Measurements from ENCODE around the gene INTS14.
"Not testable (repeated sequence)": the region's sequence is repeated elsewhere in the genome, so short reads cannot be mapped to it uniquely, and the experiment has no call there.

The INTS14 gene

GRCh38 chr15:65578904-65579728, 31.8 kb downstream of the INTS14 start:
- ATAC-seq: no peak

GRCh38 chr15:65577129-65577996, 33.6 kb downstream of the INTS14 start:
- no peak for ATAC-seq

DNA sequence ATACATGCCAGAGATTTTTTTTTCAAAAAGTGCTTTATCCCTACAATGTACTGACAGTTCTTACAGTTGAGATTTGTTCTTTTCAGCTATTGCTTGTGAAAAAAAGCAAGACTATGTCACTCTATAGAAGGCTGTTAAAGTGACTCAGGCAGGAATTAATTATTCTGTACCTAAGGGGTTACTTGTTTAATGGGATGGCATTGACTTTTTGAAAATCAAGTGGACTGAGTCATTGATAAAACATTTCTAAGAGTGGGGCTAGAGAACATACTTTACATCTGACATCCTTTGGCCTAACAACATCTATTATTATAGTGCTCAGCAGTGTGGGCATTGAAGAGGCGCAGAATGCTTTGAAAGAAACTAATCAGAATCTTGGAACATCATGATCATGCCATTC, 34.3 kb downstream of the INTS14 start:
- no peak for ATAC-seq

DNA sequence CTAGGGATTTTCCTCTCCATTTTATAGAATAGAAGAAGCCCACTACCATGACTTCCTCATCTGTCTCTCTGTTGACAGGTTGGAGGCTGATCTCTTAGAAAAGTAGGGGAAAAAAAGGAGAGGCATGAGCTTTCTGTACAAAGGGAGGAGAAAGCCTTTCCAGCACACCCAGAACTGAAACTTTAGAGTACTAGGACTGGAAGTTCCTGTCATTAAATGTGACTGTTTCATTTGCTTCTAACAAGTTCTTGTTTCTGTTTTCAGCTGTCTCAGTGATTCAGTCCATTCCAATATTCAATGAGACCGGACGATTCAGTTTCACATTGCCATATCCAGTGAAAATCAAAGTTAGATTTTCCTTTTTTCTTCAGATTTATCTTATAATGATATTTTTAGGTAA, 39.0 kb downstream of the INTS14 start:
- no peak for ATAC-seq

DNA sequence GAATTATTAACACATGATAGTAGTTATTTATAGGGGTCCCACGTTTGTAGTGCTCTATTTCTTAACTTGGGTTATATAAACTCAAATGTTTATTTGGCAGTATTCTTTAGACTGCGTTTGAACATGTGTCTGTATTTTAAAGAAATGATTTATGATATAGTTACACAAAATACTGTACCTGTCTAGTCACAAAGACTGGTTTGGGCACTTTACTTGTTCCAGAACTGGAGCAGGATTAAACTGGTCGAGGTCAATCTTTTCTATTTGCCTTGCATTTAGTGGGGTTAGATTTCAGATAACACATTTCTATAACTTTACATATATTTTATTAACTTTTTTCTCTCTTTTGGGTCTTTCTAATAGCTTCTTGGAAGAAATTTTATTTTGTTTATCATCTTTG, 41.2 kb downstream of the INTS14 start:
- ATAC-seq: no peak

DNA sequence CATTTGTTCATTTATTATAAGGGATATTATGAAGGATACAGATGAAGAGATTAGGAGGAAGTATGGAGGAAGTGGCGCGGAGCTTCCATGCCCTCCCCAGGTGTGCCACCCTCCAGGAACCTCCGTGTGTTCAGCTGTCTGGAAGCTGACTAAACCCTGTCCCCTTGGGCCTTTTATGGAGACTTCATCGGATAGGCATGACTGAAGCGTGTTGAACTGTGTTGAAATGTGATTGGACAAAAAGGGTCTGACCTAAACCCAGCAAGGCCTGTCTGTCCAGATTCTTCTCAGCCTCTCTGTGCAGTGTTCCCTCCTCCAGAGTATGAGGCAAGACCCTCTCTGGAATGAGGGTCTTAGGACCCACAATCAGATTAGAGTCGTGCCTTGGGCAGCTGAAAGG, 49.0 kb downstream of the INTS14 start:
- no peak for ATAC-seq

- no peak for ATAC-seq
Observed at GRCh38 chr15:65559941-65560340, 51.0 kb downstream of the INTS14 start.

DNA sequence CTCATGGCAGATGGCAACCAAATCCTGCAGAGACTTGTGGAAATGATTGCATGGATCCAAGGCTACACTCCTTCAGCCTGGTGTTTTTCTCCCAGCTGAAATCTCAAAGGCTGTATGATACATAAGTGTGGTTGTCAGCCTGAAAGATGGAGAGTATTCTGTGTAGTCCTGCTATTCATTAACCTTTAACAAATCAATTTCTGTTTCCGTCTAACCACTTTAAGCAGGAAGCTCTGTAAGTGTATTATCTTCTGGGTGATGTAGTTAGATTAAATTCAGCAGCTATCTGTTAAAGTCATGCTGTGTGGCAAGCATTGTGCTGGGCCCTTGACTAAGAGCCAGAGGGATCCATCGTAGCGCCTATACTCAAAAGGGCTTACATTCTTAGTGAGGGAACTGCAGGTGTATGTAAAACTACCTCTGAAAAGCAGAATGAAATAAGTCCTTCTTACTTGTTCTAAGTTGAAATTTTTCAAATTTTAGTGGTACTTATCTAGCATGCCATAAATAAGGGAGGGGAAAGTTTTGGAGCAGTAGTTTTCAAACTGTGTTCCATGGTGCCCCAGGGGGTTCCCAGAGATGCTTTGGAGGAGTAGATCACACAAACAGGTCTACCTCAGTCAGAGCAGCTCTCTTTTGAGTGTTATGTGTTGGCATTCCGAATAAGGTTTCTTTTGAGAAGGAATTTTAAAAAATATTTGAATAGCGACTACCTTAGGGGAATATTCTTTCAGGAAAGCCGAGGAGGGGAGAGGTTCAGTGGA, 51.8 kb downstream of the INTS14 start:
- no peak for ATAC-seq

DNA sequence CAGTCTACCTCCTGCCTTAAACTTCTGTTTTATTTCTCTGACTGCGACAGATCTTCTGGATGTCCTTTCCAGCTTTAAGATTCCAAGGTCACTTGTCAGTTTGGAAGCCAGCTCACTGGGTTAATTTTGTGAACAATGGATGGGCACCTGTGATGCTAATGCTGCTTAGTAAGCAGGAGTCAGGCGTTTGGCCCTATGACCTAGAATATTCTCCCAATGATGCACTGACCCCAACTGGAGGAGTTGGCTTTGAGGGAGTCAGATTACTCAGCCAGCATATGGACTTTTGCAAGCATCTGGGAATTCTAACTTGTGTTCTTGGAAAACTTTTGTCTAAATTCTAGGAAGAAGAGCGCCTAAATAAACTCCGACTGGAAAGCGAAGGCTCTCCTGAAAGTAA, 52.6 kb downstream of the INTS14 start:
- ATAC-seq: no peak

- ATAC-seq: no peak
Observed at GRCh38 chr15:65556622-65557021, 54.3 kb downstream of the INTS14 start.

DNA sequence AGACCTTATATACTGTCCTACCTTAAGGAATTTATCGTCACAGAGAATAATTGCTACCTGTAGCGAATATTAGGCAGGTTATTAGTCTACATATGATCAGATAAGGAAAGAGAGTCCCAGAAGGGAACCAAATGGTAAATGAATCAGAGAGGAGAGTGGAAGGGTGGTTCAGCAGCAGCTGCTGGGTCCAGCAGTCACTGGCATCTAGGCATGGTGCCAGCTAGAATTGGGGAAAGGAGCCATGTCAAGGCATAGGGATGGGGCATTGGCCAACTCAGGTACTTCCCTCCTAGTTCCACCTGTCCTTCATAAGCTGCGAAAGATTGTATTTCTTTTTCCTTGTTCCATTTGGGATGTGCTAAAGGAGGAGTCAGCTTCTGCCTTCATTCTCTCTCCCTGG, 57.2 kb downstream of the INTS14 start:
- ATAC-seq: no peak

DNA sequence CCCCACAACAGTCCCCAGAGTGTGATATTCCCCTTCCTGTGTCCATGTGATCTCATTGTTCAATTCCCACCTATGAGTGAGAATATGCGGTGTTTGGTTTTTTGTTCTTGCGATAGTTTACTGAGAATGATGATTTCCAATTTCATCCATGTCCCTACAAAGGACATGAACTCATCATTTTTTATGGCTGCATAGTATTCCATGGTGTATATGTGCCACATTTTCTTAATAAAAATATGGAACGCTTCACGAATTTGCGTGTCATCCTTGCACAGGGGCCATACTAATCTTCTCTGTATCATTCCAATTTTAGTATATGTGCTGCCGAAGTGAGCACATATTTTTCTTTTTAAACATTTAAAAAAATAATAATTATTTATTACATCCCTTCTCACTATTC, 58.1 kb downstream of the INTS14 start:
- not testable (repeated sequence) for ATAC-seq

DNA sequence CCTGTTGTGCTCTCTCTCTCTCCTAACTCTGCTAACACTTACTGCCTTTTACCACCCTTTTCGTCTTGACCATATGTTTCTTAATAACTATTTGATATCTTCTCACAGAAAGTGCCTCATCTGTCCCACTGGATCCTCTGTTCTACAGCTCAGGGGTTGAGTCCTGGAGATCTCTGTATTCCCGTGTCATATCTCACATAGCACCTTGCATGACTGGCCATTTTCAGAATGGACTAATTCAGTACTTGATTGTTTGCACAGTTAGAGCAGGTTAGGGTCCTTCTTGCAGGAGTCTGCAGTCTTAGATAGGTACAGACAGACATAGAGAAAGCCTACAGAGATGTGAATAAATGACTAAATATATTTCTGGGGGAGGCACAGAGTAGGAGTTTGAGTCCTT, 59.7 kb downstream of the INTS14 start:
- no peak for ATAC-seq

DNA sequence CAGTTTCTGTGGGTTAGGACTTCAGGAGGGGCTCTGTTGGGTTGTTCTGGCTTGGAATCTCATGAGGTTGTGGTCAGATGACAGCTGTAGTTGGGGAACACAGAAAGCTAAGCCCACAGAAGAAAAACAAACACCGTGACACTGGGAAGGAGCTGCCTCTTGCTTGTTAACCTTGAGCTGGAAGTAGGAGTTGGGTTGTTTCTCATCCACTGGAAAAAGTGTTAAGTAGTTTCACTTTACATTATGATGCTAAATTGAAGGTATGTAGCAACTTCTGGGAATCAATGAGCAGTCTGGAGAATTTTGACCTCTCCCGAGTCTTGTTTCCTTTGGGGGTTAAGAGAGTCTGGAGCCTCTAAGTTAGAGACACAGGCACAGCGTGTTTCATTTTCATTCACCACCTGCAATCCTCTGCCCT, 60.2 kb downstream of the INTS14 start:
- ATAC-seq: no peak

GRCh38 chr15:65549288-65549687, 61.6 kb downstream of the INTS14 start:
- ATAC-seq: not testable (repeated sequence)

- ATAC-seq: no peak
Observed at GRCh38 chr15:65547841-65548240, 63.1 kb downstream of the INTS14 start.

- ATAC-seq: no peak
Observed at GRCh38 chr15:65541231-65541820, 69.6 kb downstream of the INTS14 start.

- no peak for ATAC-seq
Observed at GRCh38 chr15:65540314-65540713, 70.6 kb downstream of the INTS14 start.

- no peak for ATAC-seq
Observed at GRCh38 chr15:65535192-65535591, 75.7 kb downstream of the INTS14 start.

DNA sequence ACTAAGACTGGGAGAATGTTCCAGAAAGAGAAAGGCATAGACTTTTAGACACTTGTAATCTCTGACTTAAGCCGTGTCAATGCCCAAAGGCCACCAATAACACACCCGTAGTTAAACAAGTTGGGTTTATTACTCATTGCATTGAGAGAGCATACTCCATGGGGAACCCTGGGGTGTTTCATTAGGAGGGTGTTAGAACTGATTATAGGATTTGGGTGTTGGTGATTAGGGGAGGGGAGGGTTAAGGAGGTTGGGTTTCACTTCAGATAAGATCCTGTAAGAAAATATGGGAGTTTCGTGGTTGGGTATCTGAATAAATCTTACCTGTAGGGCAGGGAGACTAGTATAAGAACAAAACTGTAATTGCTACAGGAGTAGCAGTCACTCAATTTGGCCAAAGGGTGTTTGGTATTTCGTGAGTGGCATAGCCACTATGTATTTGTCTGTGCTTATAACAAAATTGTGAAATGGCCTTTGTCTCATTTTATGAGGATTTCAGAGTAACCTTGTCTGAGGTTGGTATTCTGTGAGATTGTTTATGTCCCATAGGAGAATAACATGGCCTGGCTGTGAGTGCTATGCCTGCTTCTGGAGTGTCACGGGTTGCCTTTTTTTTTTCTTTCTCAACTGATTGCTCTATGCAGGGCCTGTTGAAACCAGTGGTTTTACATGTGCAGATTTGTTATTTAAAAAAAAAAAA, 77.7 kb downstream of the INTS14 start:
- no peak for ATAC-seq

- no peak for ATAC-seq
Observed at GRCh38 chr15:65532738-65533051, 78.2 kb downstream of the INTS14 start.
